HG02588 (cell line): Measurements from ENCODE around the gene NT5C2.
"Not testable (repeated sequence)": the region's sequence is repeated elsewhere in the genome, so short reads cannot be mapped to it uniquely, and the experiment has no call there.

Experiments used
- ATAC-seq: cut with Tn5 transposase; IDR thresholded peaks from one replicate; pipeline ENCODE4 v1.9.1; 2021; ENCODE audit warnings: mild to moderate bottlenecking, moderate library complexity; ENCODE audit not compliant: unreplicated experiment

The NT5C2 gene

GRCh38 chr10:103193107-103193819 is at the start of gene NT5C2:
TSS of gene NT5C2 (minus strand) at chr10:103193272. CDS start at chr10:103174958, 18,314 bp downstream.
- peak; percentile 69 for ATAC-seq

GRCh38 chr10:103241262-103242011 is 48.4 kb upstream of the NT5C2 start:
- ATAC-seq, result no peak

GRCh38 chr10:103238506-103239252 is 45.6 kb upstream of the NT5C2 start:
- ATAC-seq, result no peak

GRCh38 chr10:103235775-103236174 is 42.7 kb upstream of the NT5C2 start:
- no peak for ATAC-seq

- ATAC-seq, result no peak
These were observed 39.9 kb upstream of the NT5C2 start for GRCh38 chr10:103232772-103233488.

- no peak for ATAC-seq
These were observed 39.1 kb upstream of the NT5C2 start for GRCh38 chr10:103232131-103232673.

GRCh38 chr10:103231047-103231551 is 38.0 kb upstream of the NT5C2 start:
- ATAC-seq, result no peak

GRCh38 chr10:103227416-103227815 is 34.3 kb upstream of the NT5C2 start:
- no peak for ATAC-seq

GRCh38 chr10:103225939-103226338 is 32.9 kb upstream of the NT5C2 start:
- ATAC-seq, result no peak

GRCh38 chr10:103224721-103225120 is 31.6 kb upstream of the NT5C2 start:
- not testable (repeated sequence) for ATAC-seq

GRCh38 chr10:103224133-103224532 is 31.1 kb upstream of the NT5C2 start:
- ATAC-seq, result no peak

GRCh38 chr10:103216362-103216761 is 23.3 kb upstream of the NT5C2 start:
- not testable (repeated sequence) for ATAC-seq

- no peak for ATAC-seq
These were observed 22.5 kb upstream of the NT5C2 start for GRCh38 chr10:103215601-103216000.

GRCh38 chr10:103210262-103210661 is 17.2 kb upstream of the NT5C2 start:
- ATAC-seq, result not testable (repeated sequence)

- ATAC-seq, result not testable (repeated sequence)
These were observed 14.6 kb upstream of the NT5C2 start for GRCh38 chr10:103207643-103208042.

GRCh38 chr10:103207141-103207540 is 14.1 kb upstream of the NT5C2 start:
- ATAC-seq, result no peak

GRCh38 chr10:103206715-103207114 is 13.6 kb upstream of the NT5C2 start:
- not testable (repeated sequence) for ATAC-seq

- not testable (repeated sequence) for ATAC-seq
These were observed 12.3 kb upstream of the NT5C2 start for GRCh38 chr10:103205401-103205800.

GRCh38 chr10:103204353-103205255 is 11.5 kb upstream of the NT5C2 start:
- ATAC-seq, result no peak
